K562 treated with DMSO at 1 percent for 24 hours (cell line): ENCODE results near the gene TIMM50. TPM values are rescaled to one million over a fixed set of nuclear protein-coding genes. Genes with fewer than 3 reads are reported as not detected.

Source experiments
- total RNA-seq: library from RNA; unstranded; fragments of 300-600 nt; gene quantifications from 2 replicates; pipeline ENCODE4 v1.2.3, GENCODE V29; 2022; ENCODE audit warnings: low read depth; ENCODE audit not compliant: insufficient read depth

Gene TIMM50
- total RNA-seq, result 110 and 117 TPM in 2 replicates

DNA sequence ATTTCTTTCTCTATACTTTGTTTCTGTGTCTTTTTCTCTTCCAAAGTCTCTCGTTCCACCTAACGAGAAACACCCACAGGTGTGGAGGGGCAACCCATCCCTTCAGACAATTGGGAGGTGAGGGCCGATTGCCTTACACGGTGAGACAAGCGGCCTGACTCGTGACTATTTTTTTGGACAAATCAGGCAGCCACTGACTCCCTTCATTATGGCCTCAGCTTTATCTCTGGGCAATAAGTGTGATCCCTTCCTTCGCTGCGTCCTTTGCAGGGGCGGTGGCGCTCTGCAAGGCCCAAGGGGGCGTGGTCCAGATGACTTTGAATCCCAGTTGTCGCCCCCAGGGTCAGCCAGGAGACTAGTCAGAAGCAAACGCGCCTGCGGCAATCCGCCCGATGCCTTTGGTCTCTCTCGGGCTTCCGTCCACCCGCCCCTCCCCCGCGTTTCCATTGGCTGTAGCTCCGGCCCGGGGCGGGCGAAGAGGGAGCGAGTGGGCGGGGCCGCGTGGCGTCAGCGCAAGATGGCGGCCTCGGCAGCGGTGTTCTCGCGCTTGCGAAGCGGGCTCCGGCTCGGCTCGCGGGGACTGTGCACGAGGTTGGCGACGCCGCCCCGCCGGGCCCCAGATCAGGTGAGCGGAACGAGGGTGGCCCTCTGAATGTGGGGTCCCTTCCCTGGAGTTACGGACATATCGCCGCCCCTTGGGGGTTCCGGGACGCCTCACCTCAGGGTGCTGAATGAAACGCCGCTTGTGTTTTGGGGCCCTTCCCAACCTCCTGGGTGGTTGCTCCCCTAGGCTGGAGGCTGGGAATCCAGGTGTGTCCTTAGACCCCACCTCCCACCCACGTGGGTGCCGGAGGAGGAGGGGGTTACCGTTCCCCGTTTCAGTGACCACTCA, at the start of gene TIMM50:
Gene TIMM50 (plus strand): TSS at position 502 of the 892 bp plus-strand sequence. CDS start 16 bp downstream, at position 518.

DNA sequence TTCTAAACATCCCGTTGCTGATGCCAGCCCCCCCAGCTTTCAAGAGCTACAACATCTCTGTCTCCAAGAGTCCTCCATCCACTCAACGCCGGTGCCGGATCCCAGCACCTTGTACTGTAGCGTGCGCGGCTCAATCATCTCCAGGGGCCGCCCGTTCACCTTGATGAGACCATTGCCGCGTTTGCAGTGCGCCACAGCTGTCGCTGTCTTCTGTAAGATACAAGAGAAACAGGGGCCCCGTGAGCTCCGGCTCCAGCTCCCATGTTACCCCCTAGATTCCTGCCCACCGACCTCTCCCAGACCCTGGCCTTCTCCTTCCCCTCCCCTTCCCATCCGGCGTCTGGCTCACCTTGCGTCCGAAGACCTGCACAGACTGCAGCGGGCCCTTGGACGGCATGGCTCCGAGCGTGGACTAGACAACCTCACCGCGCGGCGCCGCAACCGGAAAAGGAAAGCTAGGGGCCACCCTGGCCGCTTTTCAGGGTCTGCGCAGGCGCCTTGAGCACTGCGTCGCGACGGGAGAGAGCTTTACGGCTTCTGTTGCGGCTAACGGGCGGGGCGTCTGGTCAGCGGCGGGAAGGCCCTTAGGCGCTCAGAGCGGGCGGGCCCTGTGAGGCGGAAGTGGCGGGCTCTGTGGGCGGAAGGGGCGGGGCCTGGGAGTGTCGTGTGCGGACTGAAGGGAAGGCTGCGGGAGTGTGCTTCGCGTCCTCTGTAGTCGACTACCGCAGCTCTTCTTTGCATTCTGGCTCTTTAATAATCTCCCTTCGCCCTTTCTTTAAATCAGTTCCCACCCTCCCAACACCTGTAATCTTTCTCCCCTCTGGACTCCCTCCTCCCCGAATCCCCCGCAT, 44.9 kb upstream of the TIMM50 start, which contains the start of gene RPS16:
Gene RPS16 (minus strand): TSS at position 451 of the 851 bp plus-strand sequence. CDS start 54 bp downstream, at position 397.

DNA sequence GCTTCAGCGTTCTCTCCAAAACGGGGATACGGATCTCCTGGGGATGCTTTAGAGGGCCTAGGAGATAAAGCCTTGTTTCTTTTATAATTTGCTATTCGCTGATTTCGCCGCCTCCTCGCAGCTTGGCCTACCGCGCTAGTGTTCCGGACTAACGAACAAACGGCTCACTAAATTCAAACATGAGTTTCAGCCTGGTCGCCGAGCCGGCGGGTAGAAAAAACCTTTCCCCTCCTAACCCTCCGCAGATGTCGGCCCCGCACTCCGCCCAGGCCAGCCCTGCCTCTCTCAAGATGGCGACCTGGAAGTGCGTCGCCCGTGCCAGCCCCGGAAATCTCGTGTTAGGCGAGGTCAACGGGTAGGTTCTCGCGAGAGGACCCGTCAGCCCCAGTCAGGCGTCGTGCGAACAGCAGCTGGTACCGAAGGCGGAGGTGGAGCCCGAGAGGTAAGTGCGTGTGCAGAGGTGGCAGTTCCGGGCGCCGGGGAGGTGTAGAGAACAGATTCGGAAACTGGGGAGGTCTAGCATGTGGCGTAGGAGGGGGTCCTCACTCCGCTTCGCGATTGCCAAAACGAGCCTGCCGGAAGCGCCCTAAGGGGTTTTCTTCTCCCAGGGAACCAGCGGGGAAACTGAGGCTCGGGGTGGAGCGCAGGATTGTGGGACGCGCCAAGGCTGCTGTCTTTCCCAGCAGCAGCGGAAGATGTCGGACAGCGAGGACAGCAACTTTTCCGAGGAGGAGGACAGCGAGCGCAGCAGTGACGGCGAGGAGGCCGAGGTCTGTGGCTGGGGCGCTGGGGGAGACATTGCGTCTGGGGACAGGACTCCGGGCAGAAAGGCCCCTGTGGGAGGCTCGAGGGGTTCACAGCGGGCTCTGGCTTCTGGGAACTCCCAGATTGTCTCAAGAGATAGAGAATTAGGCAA, 35.2 kb upstream of the TIMM50 start, which contains the start of gene SUPT5H:
Gene SUPT5H (plus strand): TSS at position 387 of the 916 bp plus-strand sequence. CDS start 309 bp downstream, at position 696.

DNA sequence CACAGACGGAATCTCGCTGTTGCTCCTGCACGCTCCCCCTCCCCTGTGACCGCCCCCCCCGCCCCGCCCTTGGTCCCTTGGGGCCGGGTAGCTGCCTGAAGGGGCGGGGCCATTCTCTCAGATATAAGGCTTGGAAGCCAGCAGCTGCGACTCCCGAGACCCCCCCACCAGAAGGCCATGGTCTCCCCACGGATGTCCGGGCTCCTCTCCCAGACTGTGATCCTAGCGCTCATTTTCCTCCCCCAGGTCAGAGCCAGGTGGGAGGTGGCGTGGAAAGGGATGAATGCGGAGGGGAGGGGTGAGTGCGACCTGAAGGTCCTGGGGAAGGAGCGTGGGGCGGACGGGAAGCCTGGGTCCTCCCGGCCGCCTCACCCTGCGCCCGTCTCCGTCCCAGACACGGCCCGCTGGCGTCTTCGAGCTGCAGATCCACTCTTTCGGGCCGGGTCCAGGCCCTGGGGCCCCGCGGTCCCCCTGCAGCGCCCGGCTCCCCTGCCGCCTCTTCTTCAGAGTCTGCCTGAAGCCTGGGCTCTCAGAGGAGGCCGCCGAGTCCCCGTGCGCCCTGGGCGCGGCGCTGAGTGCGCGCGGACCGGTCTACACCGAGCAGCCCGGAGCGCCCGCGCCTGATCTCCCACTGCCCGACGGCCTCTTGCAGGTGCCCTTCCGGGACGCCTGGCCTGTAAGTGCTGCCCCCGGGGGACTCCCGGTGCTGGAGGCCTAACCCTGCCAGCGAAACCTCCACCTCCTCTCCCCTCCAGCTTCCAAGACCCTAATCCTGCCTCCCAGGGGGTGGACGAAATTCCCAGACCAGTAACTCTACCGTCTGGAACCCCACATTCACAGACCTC, 18.4 kb downstream of the TIMM50 start, which contains the start of gene DLL3:
Gene DLL3 (plus strand): TSS at position 150 of the 845 bp plus-strand sequence. CDS start 28 bp downstream, at position 178.

DNA sequence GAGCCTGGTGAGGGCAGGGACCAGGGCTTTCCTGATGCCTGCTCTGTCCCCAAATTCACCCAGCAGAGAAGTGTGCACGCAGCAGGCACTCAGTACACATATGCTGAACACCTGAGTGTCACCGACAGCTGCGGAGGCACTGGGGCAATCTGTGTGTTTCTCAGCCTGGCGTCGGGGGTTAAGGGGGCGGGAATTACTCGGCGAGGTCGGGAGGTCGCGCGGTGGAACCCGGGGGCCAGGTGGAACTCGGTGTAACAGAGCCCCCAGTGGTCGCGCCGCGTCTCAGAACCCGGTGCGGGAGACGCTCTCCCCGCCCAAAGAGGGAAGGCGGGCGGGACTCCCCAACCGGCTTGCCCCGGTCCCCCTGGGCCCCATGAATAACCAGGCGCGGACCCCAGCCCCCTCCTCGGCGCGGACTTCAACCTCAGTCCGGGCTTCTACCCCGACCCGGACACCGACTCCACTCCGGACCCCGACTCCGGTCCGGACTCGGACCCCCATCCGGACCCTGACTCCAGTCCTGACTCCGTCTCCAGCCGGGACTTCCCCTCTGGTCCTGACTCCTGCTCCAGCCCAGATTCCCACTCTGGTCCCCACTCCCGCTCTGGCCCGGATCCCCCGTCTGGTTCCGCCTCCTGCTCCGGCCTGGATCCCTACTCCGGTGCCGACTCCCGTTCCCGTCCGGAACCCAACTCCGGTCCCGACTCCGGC, 34.4 kb downstream of the TIMM50 start, which contains the start of gene SELENOV:
Gene SELENOV (plus strand): TSS at position 300 of the 711 bp plus-strand sequence. CDS start 74 bp downstream, at position 374.

DNA sequence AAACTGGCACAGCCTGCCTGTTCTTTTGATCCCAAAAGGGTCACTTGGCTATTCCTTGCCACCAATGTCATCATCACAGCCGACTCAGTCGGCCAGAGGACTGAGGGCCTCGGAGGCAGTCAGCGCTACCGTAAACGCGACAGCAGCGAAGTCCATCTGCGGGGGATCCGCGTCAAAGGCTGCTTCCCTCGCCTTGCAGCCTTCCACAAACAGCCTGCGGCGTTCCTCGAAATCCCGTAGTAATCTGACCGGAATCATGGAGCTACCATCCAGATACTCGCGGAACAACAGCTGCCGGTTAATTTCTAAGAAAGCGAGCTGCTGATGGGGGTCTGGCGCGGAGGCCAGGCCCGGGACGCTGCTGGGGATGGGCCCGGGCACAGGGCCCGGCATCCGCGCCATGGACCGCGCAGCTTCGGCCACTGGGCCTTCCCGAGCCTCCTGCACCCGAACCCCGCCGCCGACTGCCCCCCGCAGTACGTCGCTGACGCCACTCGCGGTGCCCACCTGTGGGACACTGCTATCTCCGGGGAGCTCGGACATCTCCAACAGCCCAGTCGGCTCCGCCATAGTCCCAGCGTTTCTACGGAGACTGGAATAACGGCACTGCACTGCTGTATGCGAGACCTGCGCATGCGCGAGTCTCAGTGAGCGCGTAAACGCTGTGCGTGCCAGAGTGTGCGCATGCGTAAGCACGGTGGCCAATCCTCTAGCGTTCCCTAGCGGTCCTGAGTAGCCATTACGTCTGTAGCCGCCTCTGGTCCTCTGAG, 51.8 kb downstream of the TIMM50 start, which contains the start of gene EID2B:
Gene EID2B (minus strand): TSS at position 620 of the 770 bp plus-strand sequence. CDS start 50 bp downstream, at position 570.

DNA sequence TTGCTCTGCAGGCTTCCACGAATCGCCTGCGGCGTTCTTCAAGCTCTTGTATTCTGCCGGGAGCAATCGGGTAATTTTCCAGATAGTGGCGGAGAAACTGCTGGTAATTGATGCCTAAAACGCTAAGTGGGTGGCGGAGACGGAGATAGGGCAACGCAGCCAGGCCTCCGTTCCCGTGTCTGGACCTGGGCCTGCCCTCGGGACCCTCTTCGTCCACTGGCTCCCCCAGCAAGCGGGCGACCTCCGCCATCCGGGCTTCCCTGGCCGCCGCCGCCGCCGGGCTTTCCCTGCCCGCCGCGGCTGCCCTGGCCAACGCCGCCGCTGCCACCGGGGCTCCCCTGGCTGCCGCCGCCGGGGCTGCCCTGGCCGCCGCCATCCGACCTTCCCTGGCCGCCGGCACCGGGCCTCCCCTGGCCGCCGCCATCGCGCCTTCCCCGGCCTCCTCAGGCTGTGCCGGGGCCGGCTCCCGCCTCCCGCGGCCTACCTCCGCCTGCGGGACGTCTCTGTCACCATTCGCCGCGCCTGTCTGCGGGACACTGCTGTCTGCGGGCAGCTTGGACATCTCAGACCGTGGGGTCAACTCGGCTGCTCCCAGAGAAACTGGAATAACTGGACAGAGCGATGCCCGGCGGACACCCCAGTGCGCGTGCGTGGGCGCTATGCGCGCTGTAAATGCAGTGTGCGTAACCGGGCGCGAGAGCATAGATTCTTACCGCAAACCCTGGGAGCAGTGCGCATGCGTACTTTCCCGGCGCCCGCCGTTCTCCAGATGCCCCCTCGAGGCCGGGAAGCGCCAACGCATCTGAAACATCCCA, 59.1 kb downstream of the TIMM50 start, which contains the start of gene EID2:
Gene EID2 (minus strand): TSS at position 644 of the 815 bp plus-strand sequence. CDS start 82 bp downstream, at position 562.

Other genes starting within 250 kb of the TIMM50 start
- not detected in 2 replicates for gene IFNL3, start 235.8 kb upstream of the TIMM50 start, total RNA-seq
- gene IFNL4, start 232.0 kb upstream of the TIMM50 start, total RNA-seq, result not detected in 2 replicates
- gene IFNL2, start 212.4 kb upstream of the TIMM50 start, total RNA-seq, result not detected in 2 replicates
- gene IFNL1, start 184.4 kb upstream of the TIMM50 start, total RNA-seq, result not detected in 2 replicates
- gene LRFN1, start 160.0 kb upstream of the TIMM50 start, total RNA-seq, result 10.9 TPM in 2 replicates
- 81.4 and 85.9 TPM in 2 replicates for gene GMFG, start 144.8 kb upstream of the TIMM50 start, total RNA-seq
- 170 and 208 TPM in 2 replicates for gene SAMD4B, start 138.4 kb upstream of the TIMM50 start, total RNA-seq
- gene PAF1, start 89.7 kb upstream of the TIMM50 start, total RNA-seq, result 50.1 and 61.0 TPM in 2 replicates
- gene MED29, start 89.5 kb upstream of the TIMM50 start, total RNA-seq, result 36.0 and 37.6 TPM in 2 replicates
- gene ZFP36, start 74.0 kb upstream of the TIMM50 start, total RNA-seq, result 27.8 and 28.8 TPM in 2 replicates
- 10.1 and 12.5 TPM in 2 replicates for gene PLEKHG2, start 68.2 kb upstream of the TIMM50 start, total RNA-seq
- 10,023 and 10,404 TPM in 2 replicates for gene RPS16, start 44.9 kb upstream of the TIMM50 start, total RNA-seq
- 124 and 137 TPM in 2 replicates for gene SUPT5H, start 35.3 kb upstream of the TIMM50 start, total RNA-seq
- 1.6 and 1.7 TPM in 2 replicates for gene DLL3, start 18.1 kb downstream of the TIMM50 start, total RNA-seq
- not detected in 2 replicates for gene SELENOV, start 34.3 kb downstream of the TIMM50 start, total RNA-seq
- 8.8 and 9.2 TPM in 2 replicates for gene EID2B, start 52.0 kb downstream of the TIMM50 start, total RNA-seq
- 31.7 and 34.8 TPM in 2 replicates for gene EID2, start 59.3 kb downstream of the TIMM50 start, total RNA-seq
- not detected in 2 replicates for gene LGALS13, start 121.7 kb downstream of the TIMM50 start, total RNA-seq
- not detected in 2 replicates for gene LGALS16, start 175.1 kb downstream of the TIMM50 start, total RNA-seq
- gene LGALS14, start 223.6 kb downstream of the TIMM50 start, total RNA-seq, result not detected in 2 replicates